Melanocyte of skin (primary cell): ENCODE results near the gene CBX2. TPM values are rescaled to one million over a fixed set of nuclear protein-coding genes. Genes with fewer than 3 reads are reported as not detected.

Source experiments
- total RNA-seq, 2 donors: library from RNA; depleted of rRNA; stranded (reverse); fragments of >200 nt; gene quantifications; 2 replicates each; pipeline ENCODE4 v1.2.3, GENCODE V29; 2012

The CBX2 gene
- 1 to 10 TPM; 5.5 to 8.3 TPM for total RNA-seq

GRCh38 chr17:79777894-79778503 lies at the start of gene CBX2:
Gene CBX2 (plus strand): TSS chr17:79778148. CDS start chr17:79778236, 88 bp downstream.

GRCh38 chr17:79730769-79731483 lies 47.0 kb upstream of the CBX2 start, which contains the start of gene ENPP7:
Gene ENPP7 (plus strand): TSS chr17:79730943. CDS start chr17:79731140, 197 bp downstream.

GRCh38 chr17:79796763-79797491 lies 19.0 kb downstream of the CBX2 start, which contains the start of gene CBX8:
Gene CBX8 (minus strand): TSS chr17:79797077. CDS start chr17:79796998, 79 bp downstream.

Other genes with a start within 250 kb of the CBX2 start
- gene RBFOX3, start 167.1 kb upstream of the CBX2 start, total RNA-seq: not detected
- gene ENPP7, start 47.2 kb upstream of the CBX2 start, total RNA-seq: not detected
- gene CBX8, start 18.9 kb downstream of the CBX2 start, total RNA-seq: 1 to 10 TPM; 3.3 to 4.5 TPM
- 10 to 100 TPM; 25.5 to 31.0 TPM for gene CBX4, start 61.3 kb downstream of the CBX2 start, total RNA-seq